Measurements from ENCODE around the gene APOL2. TPM values are rescaled to one million over a fixed set of nuclear protein-coding genes. Genes with fewer than 3 reads are reported as not detected.
A peak's percentile ranks its signal among the peaks of the same experiment; 100 is the strongest.
"Not testable (repeated sequence)": the region's sequence is repeated elsewhere in the genome, so short reads cannot be mapped to it uniquely, and the experiment has no call there.

APOL2 gene
- total RNA-seq, 1 donor from 2014 or later: 77.2 TPM

GRCh38 chr22:36274531-36274930 is 35.2 kb upstream of the APOL2 start:
- DNase-seq (ENCODE audit: low read depth) (no peak), FAIRE-seq (no peak)
- H3K4me1 ChIP-seq (ENCODE audit: insufficient read depth, low read length): peaks cover 8% of the 10 kb centered on the region
- no peaks in the 10 kb centered on the region for H3K27me3 ChIP-seq (ENCODE audit: insufficient read depth, low read length)
- H3K79me2 ChIP-seq (ENCODE audit: insufficient read depth, low read length): no peaks in the 10 kb centered on the region
- H3K9ac ChIP-seq (ENCODE audit: low read length): no peak overlapping the region
- no peak overlapping the region for H3K4me2 ChIP-seq (ENCODE audit: low read length)
- H3K27me3 Mint-ChIP-seq (ENCODE audit: low read depth, unreplicated experiment): no peaks in the 10 kb centered on the region
- H3K27ac ChIP-seq (ENCODE audit: low read depth, low read length): no peak overlapping the region
- H3K9me3 ChIP-seq (ENCODE audit: insufficient read depth, low read depth, low read length): no peaks in the 10 kb centered on the region
- H3K4me3 ChIP-seq (ENCODE audit: insufficient read depth, low read depth, low read length): no peak overlapping the region
- H3K36me3 ChIP-seq (ENCODE audit: insufficient read depth, low read length): peaks cover 10% of the 10 kb centered on the region
- no peak overlapping the region for H3K4me3 Mint-ChIP-seq (ENCODE audit: unreplicated experiment)
- TF ChIP-seq CTCF (IDR thresholded peaks at IDR 0.05; ENCODE audit: insufficient read depth, low read depth, low read length): no peak
- no peak for TF ChIP-seq EZH2 (IDR thresholded peaks at IDR 0.05; ENCODE audit: insufficient read depth, low read length)
- peak overlapping the region; percentile 22 for H3K27ac Mint-ChIP-seq (ENCODE audit: unreplicated experiment)
- peaks cover 4% of the 10 kb centered on the region for H3K9me3 Mint-ChIP-seq (ENCODE audit: unreplicated experiment)
- H4K20me1 ChIP-seq (ENCODE audit: insufficient read depth, low read length): peaks cover 37% of the 10 kb centered on the region
- peaks cover 18% of the 10 kb centered on the region for H3K4me1 Mint-ChIP-seq (ENCODE audit: low read depth, unreplicated experiment)
- no peak overlapping the region for H2AFZ ChIP-seq (ENCODE audit: low read depth, low read length)
- H3K36me3 Mint-ChIP-seq (ENCODE audit: low read depth, unreplicated experiment): peaks cover 16% of the 10 kb centered on the region

- not testable (repeated sequence) for H3K27me3 ChIP-seq (ENCODE audit: insufficient read depth, low read length); H3K36me3 ChIP-seq (ENCODE audit: insufficient read depth, low read length); H3K4me1 ChIP-seq (ENCODE audit: insufficient read depth, low read length); H3K79me2 ChIP-seq (ENCODE audit: insufficient read depth, low read length); H3K4me2 ChIP-seq (ENCODE audit: low read length); H3K4me3 Mint-ChIP-seq (ENCODE audit: unreplicated experiment); FAIRE-seq; H3K27ac ChIP-seq (ENCODE audit: low read depth, low read length); H3K27me3 Mint-ChIP-seq (ENCODE audit: low read depth, unreplicated experiment); H3K9me3 ChIP-seq (ENCODE audit: insufficient read depth, low read depth, low read length); H2AFZ ChIP-seq (ENCODE audit: low read depth, low read length); DNase-seq (ENCODE audit: low read depth); H3K9ac ChIP-seq (ENCODE audit: low read length); H3K4me3 ChIP-seq (ENCODE audit: insufficient read depth, low read depth, low read length); H3K4me1 Mint-ChIP-seq (ENCODE audit: low read depth, unreplicated experiment)
- H3K27ac Mint-ChIP-seq (ENCODE audit: unreplicated experiment): peak overlapping the region; percentile 73
- peaks cover 11% of the 10 kb centered on the region for H3K9me3 Mint-ChIP-seq (ENCODE audit: unreplicated experiment)
- H4K20me1 ChIP-seq (ENCODE audit: insufficient read depth, low read length): peaks cover 15% of the 10 kb centered on the region
- H3K36me3 Mint-ChIP-seq (ENCODE audit: low read depth, unreplicated experiment): peaks cover 24% of the 10 kb centered on the region
These were observed 32.6 kb upstream of the APOL2 start for GRCh38 chr22:36271951-36272350.

- not testable (repeated sequence) for H3K4me3 Mint-ChIP-seq (ENCODE audit: unreplicated experiment); H3K79me2 ChIP-seq (ENCODE audit: insufficient read depth, low read length); H3K4me2 ChIP-seq (ENCODE audit: low read length); H3K27me3 Mint-ChIP-seq (ENCODE audit: low read depth, unreplicated experiment); H3K4me1 Mint-ChIP-seq (ENCODE audit: low read depth, unreplicated experiment); DNase-seq (ENCODE audit: low read depth); FAIRE-seq; H3K36me3 ChIP-seq (ENCODE audit: insufficient read depth, low read length); H3K27ac Mint-ChIP-seq (ENCODE audit: unreplicated experiment); H2AFZ ChIP-seq (ENCODE audit: low read depth, low read length); H3K9me3 ChIP-seq (ENCODE audit: insufficient read depth, low read depth, low read length); H3K9ac ChIP-seq (ENCODE audit: low read length); H4K20me1 ChIP-seq (ENCODE audit: insufficient read depth, low read length); H3K27ac ChIP-seq (ENCODE audit: low read depth, low read length); H3K27me3 ChIP-seq (ENCODE audit: insufficient read depth, low read length); H3K4me1 ChIP-seq (ENCODE audit: insufficient read depth, low read length); H3K4me3 ChIP-seq (ENCODE audit: insufficient read depth, low read depth, low read length)
- Mint-ChIP-seq H3K36me3 (ENCODE audit: low read depth, unreplicated experiment) (peaks cover 27% of the 10 kb centered on the region), H3K9me3 (ENCODE audit: unreplicated experiment) (peaks cover 11% of the 10 kb centered on the region)
These were observed 31.9 kb upstream of the APOL2 start for GRCh38 chr22:36271231-36271630.

Data from astrocyte (in vitro differentiated cells and primary cell).